Stimulated activated CD4-positive, alpha-beta T cell treated with anti-CD3 and anti-CD28 coated beads, Interleukin-1b, Interleukin-23, amount 100 ng/mL, for 24 hours (primary cell): ENCODE results near the gene TRAK1.
"Not testable (repeated sequence)": the region's sequence is repeated elsewhere in the genome, so short reads cannot be mapped to it uniquely, and the experiment has no call there.

Experiments
- DNase-seq, 4 experiments: peaks; one replicate each; pipeline ENCODE4 v3.0.0-alpha.2; 2020; ENCODE audit warnings: low read depth in 4 of 4, low spot score in 1 of 4

Gene TRAK1

GRCh38 chr3:42090973-42091731 lies at the start of gene TRAK1:
Gene TRAK1 (plus strand): TSS chr3:42091357. CDS start chr3:42091470, 113 bp downstream.
- no peak for DNase-seq

GRCh38 chr3:42042747-42043098 lies 48.4 kb upstream of the TRAK1 start:
- DNase-seq = no peak

GRCh38 chr3:42043099-42043813 lies 47.9 kb upstream of the TRAK1 start:
- no peak for DNase-seq

GRCh38 chr3:42045708-42046243 lies 45.4 kb upstream of the TRAK1 start:
- DNase-seq = no peak

- not testable (repeated sequence) for DNase-seq
Observed at GRCh38 chr3:42048526-42048925, 42.6 kb upstream of the TRAK1 start.

- no peak for DNase-seq
Observed at GRCh38 chr3:42050126-42050525, 41.0 kb upstream of the TRAK1 start.

- DNase-seq = no peak
Observed at GRCh38 chr3:42051384-42052131, 39.6 kb upstream of the TRAK1 start.

GRCh38 chr3:42052132-42052483 lies 39.0 kb upstream of the TRAK1 start:
- no peak for DNase-seq

- DNase-seq = no peak
Observed at GRCh38 chr3:42052484-42053351, 38.4 kb upstream of the TRAK1 start.

GRCh38 chr3:42053476-42053875 lies 37.7 kb upstream of the TRAK1 start:
- DNase-seq = no peak

- DNase-seq = no peak
Observed at GRCh38 chr3:42055291-42055690, 35.9 kb upstream of the TRAK1 start.

- no peak for DNase-seq
Observed at GRCh38 chr3:42056840-42057239, 34.3 kb upstream of the TRAK1 start.

- DNase-seq = no peak
Observed at GRCh38 chr3:42057561-42058211, 33.5 kb upstream of the TRAK1 start.

GRCh38 chr3:42061025-42061712 lies 30.0 kb upstream of the TRAK1 start:
- no peak for DNase-seq

- no peak for DNase-seq
Observed at GRCh38 chr3:42061713-42062380, 29.3 kb upstream of the TRAK1 start.

- DNase-seq = no peak
Observed at GRCh38 chr3:42062464-42062863, 28.7 kb upstream of the TRAK1 start.

GRCh38 chr3:42063888-42064287 lies 27.3 kb upstream of the TRAK1 start:
- no peak for DNase-seq

GRCh38 chr3:42066516-42067181 lies 24.5 kb upstream of the TRAK1 start:
- DNase-seq = no peak

GRCh38 chr3:42067326-42067725 lies 23.8 kb upstream of the TRAK1 start:
- DNase-seq = no peak
